HCT116 (cell line): Measurements from ENCODE around the gene VANGL2.

ENCODE experiments used
- FOSL1 ChIP-seq: IDR thresholded peaks from 2 replicates; pipeline ENCODE4 v1.6.1; 2012; ENCODE audit warnings: low read depth
- POLR2A ChIP-seq: IDR thresholded peaks from 2 replicates; pipeline ENCODE4 v1.7.0; 2011; ENCODE audit warnings: borderline replicate concordance; ENCODE audit not compliant: insufficient read depth, insufficient read length; ENCODE audit errors: extremely low read depth

GRCh38 chr1:160394673-160395072 is 5.7 kb upstream of the VANGL2 start:
- TF ChIP-seq POLR2A (no peak), FOSL1 (no peak)
